Activated CD4-positive, alpha-beta T cell treated with anti-CD3 and anti-CD28 coated beads, Interleukin-2, amount 50 U/mL, for 1 hour (primary cell): ENCODE data around the gene DCK.

Source experiments
- DNase-seq: peaks from one replicate; pipeline ENCODE4 v3.0.0-alpha.2; 2020

DCK gene

GRCh38 chr4:71065991-71066510 is 72.6 kb downstream of the DCK start:
- no peak for DNase-seq

- no peak for DNase-seq
Measured at GRCh38 chr4:71066737-71067716, 73.6 kb downstream of the DCK start.

GRCh38 chr4:71069063-71069462 is 75.6 kb downstream of the DCK start:
- no peak for DNase-seq

GRCh38 chr4:71070015-71070414 is 76.6 kb downstream of the DCK start:
- DNase-seq, result no peak

- no peak for DNase-seq
Measured at GRCh38 chr4:71074452-71075299, 81.2 kb downstream of the DCK start.
